Coronary artery (tissue), 2 donors: Measurements from ENCODE around the gene ASTN1.

Experiments used
- DNase-seq: peaks from one replicate; pipeline ENCODE4 v3.0.0-alpha.2; 2017; ENCODE audit warnings: low spot score
- H3K27ac ChIP-seq, 2 donors: fragments of 200-600 bp; sonication (generic); one replicate each; pipeline ENCODE4 v1.5.1; 2016 to 2019
- H3K4me3 ChIP-seq: fragments of 200-600 bp; sonication (generic); 2 replicates; pipeline ENCODE4 v1.5.1; 2016; ENCODE audit warnings: mild to moderate bottlenecking, moderate library complexity
- TF ChIP-seq, protein P1 (sequence below): fragments of 200-600 bp; sonication (generic); IDR thresholded peaks from one replicate; pipeline ENCODE4 v1.5.1; 2019; ENCODE audit warnings: antibody characterized with exemption

Gene ASTN1

DNA sequence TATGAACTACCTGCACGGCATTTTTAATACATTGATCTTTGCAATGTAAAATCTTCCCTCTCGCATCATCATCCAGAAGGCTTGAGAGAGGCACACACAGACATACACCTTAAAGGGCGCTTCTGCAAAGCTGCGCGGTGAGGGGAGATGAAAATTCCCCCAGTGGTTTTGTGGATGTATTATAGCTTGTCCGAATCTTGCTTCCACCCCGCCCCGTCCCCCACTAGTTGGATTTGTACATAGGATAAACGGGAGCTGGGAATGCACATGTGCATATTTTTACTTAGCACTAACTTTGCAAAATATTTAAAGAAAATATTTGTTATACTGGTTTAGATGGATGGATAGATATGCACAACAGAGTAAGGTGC is 542 bp upstream of the ASTN1 start:
- peak overlapping the region; percentile 63 for H3K4me3 ChIP-seq
- no peak for DNase-seq

DNA sequence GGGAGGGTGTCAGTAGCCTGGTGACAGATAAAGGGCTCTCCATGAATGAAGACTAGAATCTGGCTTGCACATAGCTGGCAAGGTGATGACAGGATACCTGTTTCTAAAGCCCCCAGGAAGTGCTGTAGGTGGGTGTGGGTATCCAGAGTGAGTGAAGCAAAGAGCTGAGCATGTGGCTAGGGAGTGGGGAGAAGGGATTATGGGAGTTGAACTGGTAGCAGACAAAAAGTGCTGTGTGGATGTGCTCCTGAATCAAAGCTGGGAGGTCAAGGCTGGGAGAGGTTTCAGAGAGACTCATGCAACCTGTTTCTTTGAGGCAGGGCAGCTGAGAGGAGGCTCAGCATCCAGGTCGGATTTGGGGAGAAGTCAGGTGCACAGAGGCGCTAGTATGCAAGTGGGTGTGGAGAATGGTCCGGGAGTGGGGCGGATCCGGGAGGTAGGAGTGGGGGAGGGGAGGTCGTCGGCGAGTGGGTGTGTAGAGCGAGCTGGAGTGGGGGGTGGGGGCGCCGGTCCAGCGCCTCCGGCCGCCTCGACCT is 600 bp downstream of the ASTN1 start:
- Histone ChIP-seq H3K27ac (no peak overlapping the region), H3K4me3 (peak overlapping the region; percentile 63)
- DNase-seq = no peak
- TF ChIP-seq, protein P1, sequence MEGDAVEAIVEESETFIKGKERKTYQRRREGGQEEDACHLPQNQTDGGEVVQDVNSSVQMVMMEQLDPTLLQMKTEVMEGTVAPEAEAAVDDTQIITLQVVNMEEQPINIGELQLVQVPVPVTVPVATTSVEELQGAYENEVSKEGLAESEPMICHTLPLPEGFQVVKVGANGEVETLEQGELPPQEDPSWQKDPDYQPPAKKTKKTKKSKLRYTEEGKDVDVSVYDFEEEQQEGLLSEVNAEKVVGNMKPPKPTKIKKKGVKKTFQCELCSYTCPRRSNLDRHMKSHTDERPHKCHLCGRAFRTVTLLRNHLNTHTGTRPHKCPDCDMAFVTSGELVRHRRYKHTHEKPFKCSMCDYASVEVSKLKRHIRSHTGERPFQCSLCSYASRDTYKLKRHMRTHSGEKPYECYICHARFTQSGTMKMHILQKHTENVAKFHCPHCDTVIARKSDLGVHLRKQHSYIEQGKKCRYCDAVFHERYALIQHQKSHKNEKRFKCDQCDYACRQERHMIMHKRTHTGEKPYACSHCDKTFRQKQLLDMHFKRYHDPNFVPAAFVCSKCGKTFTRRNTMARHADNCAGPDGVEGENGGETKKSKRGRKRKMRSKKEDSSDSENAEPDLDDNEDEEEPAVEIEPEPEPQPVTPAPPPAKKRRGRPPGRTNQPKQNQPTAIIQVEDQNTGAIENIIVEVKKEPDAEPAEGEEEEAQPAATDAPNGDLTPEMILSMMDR = no peak

More for the DNA sequence above, 542 bp upstream of the ASTN1 start:
- TF ChIP-seq, protein P1 = no peak
- H3K27ac ChIP-seq = no peak overlapping the region

DNA sequence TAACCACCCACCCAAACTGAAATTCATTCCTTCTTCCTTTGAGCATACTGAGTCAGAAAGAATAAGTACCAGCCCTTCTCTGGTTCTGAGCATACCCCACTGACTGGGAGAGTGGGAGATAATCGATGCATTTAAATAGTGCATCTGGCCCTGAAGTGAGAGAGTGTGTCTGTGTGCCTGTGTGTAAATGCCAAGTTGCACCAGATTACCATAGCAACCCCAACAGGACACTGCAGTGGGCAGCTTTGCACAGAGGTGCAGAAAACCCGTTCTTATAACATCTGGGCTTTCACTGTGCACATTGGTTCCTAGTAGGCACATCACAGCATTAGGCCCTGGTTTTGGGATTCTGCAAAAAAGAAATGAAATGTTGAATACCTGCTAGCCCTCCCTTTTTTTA is 2.3 kb downstream of the ASTN1 start:
- DNase-seq = no peak
- no peak overlapping the region for H3K27ac ChIP-seq
- H3K4me3 ChIP-seq = no peak overlapping the region
- TF ChIP-seq, protein P1 = no peak

DNA sequence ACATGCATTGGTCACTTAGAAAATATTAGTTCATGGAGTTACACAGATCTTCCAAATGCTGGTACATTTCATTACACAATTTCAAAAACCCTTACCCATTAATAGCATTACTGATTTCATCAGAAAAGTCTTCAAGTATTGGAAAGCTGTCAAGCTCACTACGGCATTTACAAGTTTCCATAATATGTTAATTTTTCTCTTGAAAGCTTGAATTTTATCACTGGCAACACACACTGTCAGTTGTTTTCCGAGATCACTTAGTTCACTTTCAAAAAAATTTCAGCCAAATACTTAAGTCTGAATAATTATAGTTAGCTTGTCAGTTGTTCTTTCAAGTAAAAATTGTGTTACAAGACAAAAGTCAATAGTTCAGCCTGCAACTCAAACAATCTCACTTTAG is 18.0 kb downstream of the ASTN1 start:
- DNase-seq = no peak
- Histone ChIP-seq H3K4me3 (no peak overlapping the region), H3K27ac (no peak overlapping the region)
- TF ChIP-seq, protein P1 = no peak

DNA sequence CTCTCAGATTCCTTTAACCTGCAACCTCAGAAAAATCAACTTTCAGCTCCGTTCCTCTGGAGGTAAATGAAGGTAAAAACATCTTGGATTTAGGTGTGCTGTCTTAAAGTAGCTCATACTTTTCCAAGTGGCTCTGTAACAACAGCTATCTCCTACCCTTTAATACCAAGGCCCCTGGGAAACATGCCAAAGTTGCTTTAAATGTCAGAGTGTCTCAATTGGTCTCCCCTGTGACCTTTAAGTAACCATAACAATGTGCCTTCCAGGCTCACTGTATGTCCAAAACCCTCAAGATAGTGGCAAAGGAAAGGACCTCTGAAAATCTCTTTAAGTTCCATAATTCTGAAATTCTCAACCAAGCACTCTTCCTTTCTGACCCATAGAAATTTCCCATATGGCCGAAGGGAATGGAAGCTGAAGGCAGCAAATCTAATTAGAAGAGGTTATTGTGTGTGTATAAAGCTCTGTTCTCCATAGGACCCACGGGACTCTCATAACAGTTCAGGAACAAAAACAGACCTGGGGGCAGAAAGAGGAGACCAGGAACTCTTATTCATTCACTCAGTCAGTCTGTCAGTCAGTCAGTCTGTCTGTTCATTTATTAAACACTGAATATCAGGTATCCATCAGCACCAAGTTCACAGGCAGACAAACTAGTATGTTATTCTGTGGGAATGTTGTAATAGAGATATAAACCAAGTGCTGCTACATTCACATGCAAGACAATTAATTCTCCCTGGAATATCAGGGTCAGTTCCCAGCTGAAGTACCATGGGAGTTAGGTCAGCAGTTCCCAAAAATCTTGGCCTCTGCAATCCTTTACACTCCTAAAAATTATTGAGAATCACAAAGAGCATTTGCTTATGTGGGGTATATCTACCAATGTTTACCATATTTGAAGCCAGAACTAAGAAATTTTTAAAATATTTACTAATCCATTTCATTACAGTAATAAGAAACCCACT is 19.1 kb downstream of the ASTN1 start:
- DNase-seq = no peak
- Histone ChIP-seq H3K27ac (no peak overlapping the region), H3K4me3 (no peak overlapping the region)
- TF ChIP-seq, protein P1 = no peak

DNA sequence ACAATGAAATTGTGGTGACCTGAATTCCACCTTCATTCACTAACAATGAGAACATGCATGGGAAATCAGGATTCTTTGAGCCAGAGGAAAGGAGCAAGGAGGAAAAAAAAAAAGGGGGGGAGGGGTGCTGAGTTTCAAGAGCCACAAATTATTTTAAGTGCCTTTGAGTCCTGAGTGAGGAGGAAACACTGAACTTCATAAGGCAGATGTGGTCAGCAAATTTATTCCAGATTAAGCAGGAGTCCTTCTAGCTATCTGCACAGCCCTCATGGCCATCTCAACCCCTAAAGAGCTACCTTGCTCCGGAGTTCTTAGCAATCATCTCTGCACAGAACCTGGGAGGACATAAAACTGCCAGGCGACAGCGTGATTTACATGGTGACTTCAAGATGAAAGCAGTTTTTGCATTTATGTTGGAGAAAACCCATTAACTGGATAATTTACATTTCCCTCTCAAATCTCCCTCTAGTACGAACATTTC is 21.7 kb downstream of the ASTN1 start:
- no peak overlapping the region for H3K4me3 ChIP-seq
- TF ChIP-seq, protein P1 = no peak

More for the DNA sequence above, 21.7 kb downstream of the ASTN1 start:
- DNase-seq = no peak
- no peak overlapping the region for H3K27ac ChIP-seq
